ENCODE results near the gene PRKD3. TPM values are rescaled to one million over a fixed set of nuclear protein-coding genes. Genes with fewer than 3 reads are reported as not detected.

PRKD3 gene
- total RNA-seq, 2 experiments from 2014 or later: 40.5 to 44.1 TPM

DNA sequence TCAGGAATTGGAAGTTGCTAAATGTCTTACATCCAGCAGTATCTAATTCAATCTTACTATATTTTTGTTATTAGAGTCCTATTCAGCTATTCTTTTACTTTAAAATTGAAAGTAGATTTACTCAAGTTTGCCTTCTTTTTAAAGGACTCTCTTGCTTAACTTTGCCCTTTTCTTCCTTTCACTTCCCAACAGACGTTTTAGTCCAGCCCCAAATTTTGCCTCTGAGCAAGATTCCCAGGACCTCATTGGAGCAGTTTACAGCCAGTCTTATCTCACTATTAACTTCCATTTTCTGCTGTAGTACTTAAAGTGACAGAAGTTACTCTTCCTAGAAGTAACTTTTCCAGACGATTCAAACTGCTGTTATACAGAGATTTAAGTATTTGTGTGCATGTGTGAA lies 1.7 kb upstream of the PRKD3 start:
- Histone ChIP-seq H3K27ac (ENCODE audit: low read depth in 1 of 2, low read length in 2 of 2) (no peak overlapping the region), H3K4me3 (ENCODE audit: low read length) (no peak overlapping the region), H3K4me1 (ENCODE audit: insufficient read depth, low read length) (peaks cover 23% of the 10 kb centered on the region), H3K36me3 (ENCODE audit: insufficient read depth, low read length) (no peaks in the 10 kb centered on the region), H3K9me3 (ENCODE audit: control insufficient read depth in 1 of 2, insufficient read depth in 1 of 2, low read length in 2 of 2) (no peaks in the 10 kb centered on the region), H3K27me3 (ENCODE audit: control insufficient read depth in 1 of 2, insufficient read depth in 2 of 2, low read length in 2 of 2) (peaks cover 0 to 7% of the 10 kb centered on the region in 2 experiments)
- intact Hi-C loops (cut with DNase I, micrococcal nuclease): loop anchor here in 1 of 2 experiments (5.0 kb wide), 1 partner anchor 66 kb away; no protein-coding TSS in a partner anchor
- Mint-ChIP-seq H3K4me3 (peak overlapping the region; percentile 81), H3K36me3 (ENCODE audit: low read depth) (peaks cover 10% of the 10 kb centered on the region), H3K9me3 (no peaks in the 10 kb centered on the region), H3K4me1 (ENCODE audit: low read depth) (peaks cover 36% of the 10 kb centered on the region), H3K27me3 (peaks cover 12% of the 10 kb centered on the region), H3K27ac (peak overlapping the region; percentile 13)
- TF ChIP-seq, protein P1, sequence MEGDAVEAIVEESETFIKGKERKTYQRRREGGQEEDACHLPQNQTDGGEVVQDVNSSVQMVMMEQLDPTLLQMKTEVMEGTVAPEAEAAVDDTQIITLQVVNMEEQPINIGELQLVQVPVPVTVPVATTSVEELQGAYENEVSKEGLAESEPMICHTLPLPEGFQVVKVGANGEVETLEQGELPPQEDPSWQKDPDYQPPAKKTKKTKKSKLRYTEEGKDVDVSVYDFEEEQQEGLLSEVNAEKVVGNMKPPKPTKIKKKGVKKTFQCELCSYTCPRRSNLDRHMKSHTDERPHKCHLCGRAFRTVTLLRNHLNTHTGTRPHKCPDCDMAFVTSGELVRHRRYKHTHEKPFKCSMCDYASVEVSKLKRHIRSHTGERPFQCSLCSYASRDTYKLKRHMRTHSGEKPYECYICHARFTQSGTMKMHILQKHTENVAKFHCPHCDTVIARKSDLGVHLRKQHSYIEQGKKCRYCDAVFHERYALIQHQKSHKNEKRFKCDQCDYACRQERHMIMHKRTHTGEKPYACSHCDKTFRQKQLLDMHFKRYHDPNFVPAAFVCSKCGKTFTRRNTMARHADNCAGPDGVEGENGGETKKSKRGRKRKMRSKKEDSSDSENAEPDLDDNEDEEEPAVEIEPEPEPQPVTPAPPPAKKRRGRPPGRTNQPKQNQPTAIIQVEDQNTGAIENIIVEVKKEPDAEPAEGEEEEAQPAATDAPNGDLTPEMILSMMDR (IDR thresholded peaks at IDR 0.05): no peak
- ATAC-seq (ENCODE audit: poor library complexity) (no peak), DNase-seq (no peak)
- ChIA-PET CTCF (interaction anchor here (1.1 kb wide), 1 partner anchor 64 kb away, joined by 3 read pairs; no protein-coding TSS in a partner anchor), POLR2A (interaction anchor here (0.5 to 4.6 kb wide), 2 partner anchors 95 to 211 kb away, joined by 3 to 26 read pairs; partner anchors contain the start of genes CEBPZ and NDUFAF7)

DNA sequence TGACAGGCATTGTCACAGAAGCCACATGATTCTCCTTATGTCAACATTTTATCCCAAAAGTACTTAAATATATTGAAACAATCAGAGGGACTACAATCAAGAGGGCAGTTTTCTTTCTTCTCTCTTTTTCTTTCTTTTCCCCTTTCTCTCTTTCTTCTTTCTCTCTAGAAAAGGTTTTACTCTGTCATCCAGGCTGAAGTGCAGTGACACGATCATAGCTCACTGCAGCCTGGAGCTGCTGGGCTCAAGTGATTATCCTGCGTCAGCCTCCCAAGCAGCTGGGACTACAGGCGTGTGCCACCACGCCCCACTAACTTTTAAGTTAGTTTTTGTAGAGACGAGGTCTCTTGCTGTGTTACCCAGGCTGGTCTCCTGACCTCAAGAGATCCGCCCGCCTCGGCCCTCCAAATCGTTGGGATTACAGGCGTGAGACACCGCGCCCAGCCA lies 1.0 kb upstream of the PRKD3 start:
- Mint-ChIP-seq H3K4me1 (ENCODE audit: low read depth) (peaks cover 39% of the 10 kb centered on the region), H3K36me3 (ENCODE audit: low read depth) (peaks cover 10% of the 10 kb centered on the region), H3K9me3 (no peaks in the 10 kb centered on the region), H3K27me3 (peaks cover 12% of the 10 kb centered on the region), H3K27ac (peak overlapping the region; percentile 68), H3K4me3 (peak overlapping the region; percentile 87)
- no peak for ATAC-seq (ENCODE audit: poor library complexity)
- intact Hi-C loops (cut with DNase I, micrococcal nuclease): loop anchor here in 1 of 2 experiments (5.0 kb wide), 1 partner anchor 67 kb away; no protein-coding TSS in a partner anchor
- POLR2A ChIA-PET: interaction anchor here (0.9 to 4.6 kb wide), 5 partner anchors 13 to 1426 kb away, joined by 3 to 29 read pairs (median 6); partner anchors contain the start of genes CEBPZ, EIF2AK2, NDUFAF7 and SRSF7
- H3K9me3 ChIP-seq (ENCODE audit: control insufficient read depth in 1 of 2, insufficient read depth in 1 of 2, low read length in 2 of 2): no peaks in the 10 kb centered on the region
- H3K36me3 ChIP-seq (ENCODE audit: insufficient read depth, low read length): no peaks in the 10 kb centered on the region
- TF ChIP-seq, protein P1 (IDR thresholded peaks at IDR 0.05): no peak
- H3K27me3 ChIP-seq (ENCODE audit: control insufficient read depth in 1 of 2, insufficient read depth in 2 of 2, low read length in 2 of 2): peaks cover 0 to 7% of the 10 kb centered on the region in 2 experiments
- no peak overlapping the region for H3K27ac ChIP-seq (ENCODE audit: low read depth in 1 of 2, low read length in 2 of 2)
- DNase-seq: no peak
- CTCF ChIA-PET: interaction anchor here (1.0 to 1.2 kb wide), 3 partner anchors 11 to 94 kb away, joined by 3 to 4 read pairs (median 4); partner anchors contain the start of genes CEBPZ and NDUFAF7
- peak overlapping the region; percentile 86 for H3K4me3 ChIP-seq (ENCODE audit: low read length)
- H3K4me1 ChIP-seq (ENCODE audit: insufficient read depth, low read length): peaks cover 23% of the 10 kb centered on the region

DNA sequence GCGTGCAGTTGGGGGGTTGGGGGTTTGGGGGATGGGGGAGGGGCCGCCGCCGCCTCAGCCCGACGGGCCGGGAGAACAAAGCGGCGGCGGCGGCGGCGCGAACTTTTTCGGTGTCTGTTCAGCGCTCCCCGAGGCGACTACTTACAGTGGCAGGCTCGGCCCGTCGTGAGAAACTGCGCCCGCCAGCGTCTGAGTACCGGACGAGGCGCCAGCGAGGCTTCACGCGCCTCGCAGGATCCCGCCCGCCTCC lies 172 bp downstream of the PRKD3 start:
- ATAC-seq (ENCODE audit: poor library complexity): peak; percentile 67
- peaks cover 47% of the 10 kb centered on the region for H3K4me1 Mint-ChIP-seq (ENCODE audit: low read depth)
- TF ChIP-seq, protein P1 (IDR thresholded peaks at IDR 0.05): no peak
- H3K4me1 ChIP-seq (ENCODE audit: insufficient read depth, low read length): peaks cover 23% of the 10 kb centered on the region
- H3K27ac Mint-ChIP-seq: no peak overlapping the region
- H3K4me3 Mint-ChIP-seq: peak overlapping the region; percentile 67
- peaks cover 10% of the 10 kb centered on the region for H3K36me3 Mint-ChIP-seq (ENCODE audit: low read depth)
- H3K4me3 ChIP-seq (ENCODE audit: low read length): peak overlapping the region; percentile 86
- ChIA-PET CTCF (interaction anchor here (1.0 kb wide), 1 partner anchor 71 kb away, joined by 3 read pairs; no protein-coding TSS in a partner anchor), POLR2A (interaction anchor here (0.8 to 4.6 kb wide), 6 partner anchors 9 to 167 kb away, joined by 3 to 29 read pairs (median 6); partner anchors contain the start of genes CEBPZ, EIF2AK2 and NDUFAF7)
- peaks cover 12% of the 10 kb centered on the region for H3K27me3 Mint-ChIP-seq
- DNase-seq: peak in 11 of 14 experiments; percentile 49 to 91 (median 71)
- intact Hi-C loops (cut with DNase I, micrococcal nuclease): loop anchor here in 1 of 2 experiments (5.0 kb wide), 1 partner anchor 92 kb away; the partner anchor contains the start of genes CEBPZ and NDUFAF7
- no peaks in the 10 kb centered on the region for H3K27me3 ChIP-seq (ENCODE audit: control insufficient read depth in 1 of 2, insufficient read depth in 2 of 2, low read length in 2 of 2)
- no peaks in the 10 kb centered on the region for H3K9me3 Mint-ChIP-seq
- H3K36me3 ChIP-seq (ENCODE audit: insufficient read depth, low read length): no peaks in the 10 kb centered on the region
- H3K9me3 ChIP-seq (ENCODE audit: control insufficient read depth in 1 of 2, insufficient read depth in 1 of 2, low read length in 2 of 2): no peaks in the 10 kb centered on the region
- H3K27ac ChIP-seq (ENCODE audit: low read depth in 1 of 2, low read length in 2 of 2): no peak overlapping the region
